ENCODE measurements around the gene DNHD1.

Gene DNHD1

DNA sequence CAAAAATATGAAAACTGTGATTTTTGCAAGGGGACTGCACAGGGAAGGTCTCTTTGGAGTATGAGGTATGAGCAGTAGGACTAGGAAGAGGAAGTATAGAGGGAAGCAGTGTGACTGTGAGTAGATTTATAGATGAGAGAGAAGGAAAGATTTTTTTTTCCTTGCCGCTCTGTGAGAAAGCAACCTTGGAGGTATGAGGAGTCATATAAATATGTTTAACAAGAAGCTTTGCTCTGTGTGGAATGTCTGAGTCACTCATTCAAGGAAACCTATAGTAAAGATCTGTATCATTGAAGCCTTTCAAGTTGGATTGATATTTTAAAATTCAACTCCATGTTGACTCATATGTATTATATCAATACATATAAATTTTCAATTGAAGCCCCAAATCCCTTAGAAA is 26.2 kb downstream of the DNHD1 start:
- TF ChIP-seq, protein P1, sequence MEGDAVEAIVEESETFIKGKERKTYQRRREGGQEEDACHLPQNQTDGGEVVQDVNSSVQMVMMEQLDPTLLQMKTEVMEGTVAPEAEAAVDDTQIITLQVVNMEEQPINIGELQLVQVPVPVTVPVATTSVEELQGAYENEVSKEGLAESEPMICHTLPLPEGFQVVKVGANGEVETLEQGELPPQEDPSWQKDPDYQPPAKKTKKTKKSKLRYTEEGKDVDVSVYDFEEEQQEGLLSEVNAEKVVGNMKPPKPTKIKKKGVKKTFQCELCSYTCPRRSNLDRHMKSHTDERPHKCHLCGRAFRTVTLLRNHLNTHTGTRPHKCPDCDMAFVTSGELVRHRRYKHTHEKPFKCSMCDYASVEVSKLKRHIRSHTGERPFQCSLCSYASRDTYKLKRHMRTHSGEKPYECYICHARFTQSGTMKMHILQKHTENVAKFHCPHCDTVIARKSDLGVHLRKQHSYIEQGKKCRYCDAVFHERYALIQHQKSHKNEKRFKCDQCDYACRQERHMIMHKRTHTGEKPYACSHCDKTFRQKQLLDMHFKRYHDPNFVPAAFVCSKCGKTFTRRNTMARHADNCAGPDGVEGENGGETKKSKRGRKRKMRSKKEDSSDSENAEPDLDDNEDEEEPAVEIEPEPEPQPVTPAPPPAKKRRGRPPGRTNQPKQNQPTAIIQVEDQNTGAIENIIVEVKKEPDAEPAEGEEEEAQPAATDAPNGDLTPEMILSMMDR (conservative IDR thresholded peaks at IDR 0.05) = no peak
- H3K27ac ChIP-seq = no peak overlapping the region

DNA sequence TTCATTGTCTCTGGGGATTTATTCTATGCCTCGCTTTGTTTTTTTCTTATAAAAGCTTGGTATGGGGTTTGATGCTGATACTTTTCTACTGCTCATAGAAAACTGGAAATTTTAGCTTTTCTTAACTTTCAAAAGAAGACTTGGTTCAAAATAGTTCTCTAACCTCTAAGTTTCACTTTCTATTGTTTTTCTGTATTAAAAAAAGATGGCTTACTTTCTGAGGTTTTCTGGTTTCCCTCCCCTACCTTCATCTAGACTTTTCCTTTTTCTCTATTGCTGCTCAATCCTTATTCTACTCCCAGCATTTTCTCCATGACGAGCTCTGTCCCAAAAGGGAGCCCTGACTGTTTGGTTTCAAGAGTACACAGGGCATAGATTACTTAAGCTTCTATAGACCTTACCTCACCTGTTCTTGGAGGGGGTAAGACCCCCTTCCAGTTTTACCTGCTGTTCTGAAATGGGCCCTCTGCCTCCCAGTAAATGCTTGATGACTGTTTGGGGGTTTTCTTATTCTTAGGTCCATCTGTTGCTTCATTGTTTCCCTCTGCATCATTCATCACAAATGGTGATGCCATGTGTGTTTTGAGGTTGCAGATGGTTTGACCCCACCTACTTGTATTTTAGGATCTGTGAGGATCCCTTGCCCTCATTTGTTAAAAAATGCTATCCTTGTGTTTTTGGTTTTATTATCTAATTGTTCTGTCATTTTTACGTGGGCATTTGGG is 29.5 kb downstream of the DNHD1 start:
- no peak overlapping the region for H3K27ac ChIP-seq
- TF ChIP-seq, protein P1 (conservative IDR thresholded peaks at IDR 0.05) = no peak

DNA sequence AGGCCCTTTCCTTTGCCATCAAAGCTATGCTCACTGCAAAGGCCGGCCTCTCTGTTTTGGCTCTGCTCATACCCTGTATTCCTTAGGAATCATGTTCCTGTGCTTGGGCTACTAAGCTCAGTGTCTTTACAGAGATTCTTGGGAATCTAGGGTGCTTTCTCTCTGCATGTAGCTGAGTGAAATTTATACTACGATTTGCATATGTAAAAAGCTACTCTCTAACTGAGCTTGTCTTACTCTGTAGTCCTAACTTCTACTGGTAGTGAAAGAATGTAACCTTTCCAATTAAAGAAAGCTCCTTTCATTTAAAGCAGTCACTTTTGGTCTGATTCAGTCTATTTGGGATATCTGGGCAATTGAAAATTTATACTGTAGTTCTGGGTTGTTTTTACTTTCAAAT is 32.2 kb downstream of the DNHD1 start:
- TF ChIP-seq, protein P1 (conservative IDR thresholded peaks at IDR 0.05) = no peak
- no peak overlapping the region for H3K27ac ChIP-seq

DNA sequence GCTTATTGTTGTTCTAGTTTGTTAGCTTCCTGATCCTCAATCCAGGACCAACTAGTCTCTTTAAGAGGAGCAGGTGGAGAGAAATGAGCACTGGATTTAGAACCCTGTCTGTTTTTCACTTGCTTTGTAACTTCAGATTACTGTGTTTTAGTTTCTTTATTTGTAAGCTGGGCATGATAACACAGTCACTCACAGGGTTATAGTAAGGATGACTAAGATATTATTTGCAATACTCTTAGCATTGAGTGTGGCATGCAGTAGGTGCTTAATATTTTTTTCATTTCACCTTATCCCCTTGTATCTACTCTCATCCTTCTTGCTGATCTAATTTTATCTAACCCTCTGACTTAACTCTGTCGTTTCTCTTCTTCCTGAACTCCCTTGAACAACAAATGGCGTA is 33.8 kb downstream of the DNHD1 start:
- TF ChIP-seq, protein P1 (conservative IDR thresholded peaks at IDR 0.05) = no peak
- H3K27ac ChIP-seq = no peak overlapping the region

- TF ChIP-seq, protein P1 (conservative IDR thresholded peaks at IDR 0.05) = peak; percentile 87
- H3K27ac ChIP-seq = no peak overlapping the region
Observed at GRCh38 chr11:6531267-6531752, 34.2 kb downstream of the DNHD1 start.

DNA sequence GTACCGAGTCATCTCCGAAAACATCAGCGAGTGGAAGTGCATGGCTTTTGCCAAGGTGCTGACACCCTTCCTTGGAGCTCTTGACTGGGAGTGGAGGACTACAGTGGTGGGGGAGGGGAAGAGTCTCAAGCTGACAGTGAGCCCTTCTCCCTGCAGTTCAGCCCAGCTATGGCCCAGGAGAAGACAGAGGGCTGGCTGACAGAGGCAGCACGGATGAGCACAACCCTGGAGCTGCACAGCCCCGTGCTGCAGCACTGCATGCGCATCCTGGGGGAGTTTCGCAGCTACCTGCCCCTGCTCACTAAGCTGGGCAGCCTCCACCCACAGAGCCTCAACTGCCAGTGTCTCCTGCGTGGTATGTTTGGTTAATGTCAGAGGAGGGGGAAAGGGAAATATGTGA is 41.4 kb downstream of the DNHD1 start:
- TF ChIP-seq, protein P1 (conservative IDR thresholded peaks at IDR 0.05) = no peak
- H3K27ac ChIP-seq = no peak overlapping the region

DNA sequence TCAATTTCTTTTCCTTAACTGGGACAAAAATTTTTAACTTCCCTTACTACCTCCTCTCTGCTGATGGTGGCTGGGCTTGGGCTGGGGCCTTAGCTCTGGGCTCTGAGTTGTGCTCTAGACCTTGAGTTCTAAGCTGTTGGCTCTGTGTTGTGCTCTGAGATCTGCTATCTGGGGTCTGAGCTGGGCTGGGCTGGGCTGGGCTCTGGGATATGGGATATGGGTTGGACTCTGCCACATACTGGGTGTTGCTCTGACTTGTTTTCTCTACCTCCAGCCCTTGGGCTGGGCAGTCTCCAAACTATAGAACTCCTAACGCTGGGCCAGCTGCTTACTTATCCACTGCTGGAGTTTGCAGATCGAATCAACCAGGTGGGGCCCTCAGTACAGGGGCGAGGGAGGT is 41.9 kb downstream of the DNHD1 start:
- H3K27ac ChIP-seq = no peak overlapping the region
- TF ChIP-seq, protein P1 (conservative IDR thresholded peaks at IDR 0.05) = no peak
